GM18498 (cell line): Measurements from ENCODE around the gene FER1L5.
A peak's percentile ranks its signal among the peaks of the same experiment; 100 is the strongest.
"Not testable (repeated sequence)": the region's sequence is repeated elsewhere in the genome, so short reads cannot be mapped to it uniquely, and the experiment has no call there.

Experiments used
- ATAC-seq: cut with Tn5 transposase; IDR thresholded peaks from one replicate; pipeline ENCODE4 v1.9.1; 2021; ENCODE audit warnings: mild to moderate bottlenecking, moderate library complexity; ENCODE audit not compliant: unreplicated experiment

Gene FER1L5

GRCh38 chr2:96633641-96634040, 8.9 kb upstream of the FER1L5 start:
- no peak for ATAC-seq

GRCh38 chr2:96636551-96637171, 5.9 kb upstream of the FER1L5 start:
- ATAC-seq: no peak

GRCh38 chr2:96637385-96638143, 5.0 kb upstream of the FER1L5 start:
- peak; percentile 79 for ATAC-seq

- peak; percentile 79 for ATAC-seq
Observed at GRCh38 chr2:96638144-96639121, 4.1 kb upstream of the FER1L5 start, which contains the start of gene KANSL3. KANSL3 (minus strand) TSS chr2:96638312; CDS start chr2:96637135, 1,177 bp downstream.

GRCh38 chr2:96647681-96648080, 5.1 kb downstream of the FER1L5 start:
- no peak for ATAC-seq

- ATAC-seq: no peak
Observed at GRCh38 chr2:96648306-96648930, 5.9 kb downstream of the FER1L5 start.

- no peak for ATAC-seq
Observed at GRCh38 chr2:96649342-96649741, 6.8 kb downstream of the FER1L5 start.

GRCh38 chr2:96651793-96652192, 9.2 kb downstream of the FER1L5 start:
- no peak for ATAC-seq

GRCh38 chr2:96654791-96655190, 12.2 kb downstream of the FER1L5 start:
- not testable (repeated sequence) for ATAC-seq

- no peak for ATAC-seq
Observed at GRCh38 chr2:96655526-96655925, 13.0 kb downstream of the FER1L5 start.

- ATAC-seq: no peak
Observed at GRCh38 chr2:96656540-96656939, 14.0 kb downstream of the FER1L5 start.

- no peak for ATAC-seq
Observed at GRCh38 chr2:96661324-96661723, 18.8 kb downstream of the FER1L5 start.

GRCh38 chr2:96662360-96662759, 19.8 kb downstream of the FER1L5 start:
- ATAC-seq: no peak

- no peak for ATAC-seq
Observed at GRCh38 chr2:96663177-96663576, 20.6 kb downstream of the FER1L5 start.

- no peak for ATAC-seq
Observed at GRCh38 chr2:96663829-96664228, 21.3 kb downstream of the FER1L5 start.

GRCh38 chr2:96664366-96664925, 21.9 kb downstream of the FER1L5 start:
- ATAC-seq: no peak

- no peak for ATAC-seq
Observed at GRCh38 chr2:96665083-96665569, 22.6 kb downstream of the FER1L5 start.

- ATAC-seq: not testable (repeated sequence)
Observed at GRCh38 chr2:96665717-96666116, 23.2 kb downstream of the FER1L5 start.

- no peak for ATAC-seq
Observed at GRCh38 chr2:96668771-96669170, 26.2 kb downstream of the FER1L5 start.

GRCh38 chr2:96669539-96670215, 27.1 kb downstream of the FER1L5 start:
- ATAC-seq: no peak
